HG03039 (cell line): ENCODE data around the gene BCAS3.
"Not testable (repeated sequence)": the region's sequence is repeated elsewhere in the genome, so short reads cannot be mapped to it uniquely, and the experiment has no call there.

ENCODE experiments used
- ATAC-seq: cut with Tn5 transposase; IDR thresholded peaks from one replicate; pipeline ENCODE4 v1.9.1; 2021; ENCODE audit warnings: mild to moderate bottlenecking, moderate library complexity; ENCODE audit not compliant: unreplicated experiment

The BCAS3 gene

DNA sequence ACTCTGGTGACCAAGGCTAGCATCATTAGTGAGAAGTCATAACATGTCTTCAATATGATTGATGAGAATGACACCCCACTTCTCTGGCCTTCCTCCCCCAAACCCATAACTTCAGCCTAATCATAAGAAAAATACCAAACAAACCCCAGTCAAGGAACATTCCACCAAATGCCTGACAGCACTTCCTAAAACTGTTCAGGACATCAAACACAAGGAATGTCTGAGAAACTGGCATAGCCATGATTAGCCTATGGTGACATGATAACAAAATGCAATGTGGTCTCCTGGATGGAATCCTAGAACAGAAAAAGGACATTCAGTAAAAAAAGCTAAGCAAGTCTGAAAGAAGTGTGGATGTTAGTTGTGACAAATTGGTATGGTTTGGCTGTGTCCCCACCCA, 749.9 kb downstream of the BCAS3 start:
- ATAC-seq = no peak

DNA sequence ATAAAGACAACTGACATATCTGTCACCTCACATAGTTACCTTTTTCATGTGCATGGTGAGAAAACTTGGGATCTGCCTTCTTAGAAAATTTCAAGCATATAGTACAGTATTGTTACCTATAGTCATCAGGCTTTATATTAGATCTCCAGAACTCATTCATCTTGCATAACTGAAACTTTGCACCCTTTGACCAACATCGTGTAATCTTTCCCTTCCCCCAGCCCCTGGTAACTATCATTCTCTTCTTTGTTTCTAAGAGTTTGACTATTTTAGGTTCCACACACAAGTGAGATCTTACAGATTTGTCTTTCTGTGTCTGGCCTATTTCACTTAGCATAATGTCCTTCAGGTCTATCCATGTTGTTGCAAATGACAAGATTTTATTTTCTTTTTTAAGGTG, 751.6 kb downstream of the BCAS3 start:
- no peak for ATAC-seq

DNA sequence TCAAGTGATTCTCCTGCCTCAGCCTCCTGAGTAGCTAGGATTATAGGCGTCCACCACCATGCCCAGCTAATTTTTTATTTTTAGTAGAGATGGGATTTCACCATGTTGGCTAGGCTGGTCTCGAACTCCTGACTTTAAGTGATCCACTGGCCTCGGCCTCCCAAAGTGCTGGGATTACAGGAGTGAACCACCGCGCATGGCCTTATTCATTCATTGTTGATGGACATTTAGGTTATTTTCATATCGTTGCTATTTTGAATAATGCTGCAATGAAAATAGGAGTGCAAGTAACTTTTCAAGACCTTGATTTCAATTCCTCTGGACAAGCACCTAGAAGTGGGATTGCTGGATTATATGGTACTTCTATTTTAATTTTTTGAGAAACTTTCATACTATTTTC, 752.2 kb downstream of the BCAS3 start:
- not testable (repeated sequence) for ATAC-seq

DNA sequence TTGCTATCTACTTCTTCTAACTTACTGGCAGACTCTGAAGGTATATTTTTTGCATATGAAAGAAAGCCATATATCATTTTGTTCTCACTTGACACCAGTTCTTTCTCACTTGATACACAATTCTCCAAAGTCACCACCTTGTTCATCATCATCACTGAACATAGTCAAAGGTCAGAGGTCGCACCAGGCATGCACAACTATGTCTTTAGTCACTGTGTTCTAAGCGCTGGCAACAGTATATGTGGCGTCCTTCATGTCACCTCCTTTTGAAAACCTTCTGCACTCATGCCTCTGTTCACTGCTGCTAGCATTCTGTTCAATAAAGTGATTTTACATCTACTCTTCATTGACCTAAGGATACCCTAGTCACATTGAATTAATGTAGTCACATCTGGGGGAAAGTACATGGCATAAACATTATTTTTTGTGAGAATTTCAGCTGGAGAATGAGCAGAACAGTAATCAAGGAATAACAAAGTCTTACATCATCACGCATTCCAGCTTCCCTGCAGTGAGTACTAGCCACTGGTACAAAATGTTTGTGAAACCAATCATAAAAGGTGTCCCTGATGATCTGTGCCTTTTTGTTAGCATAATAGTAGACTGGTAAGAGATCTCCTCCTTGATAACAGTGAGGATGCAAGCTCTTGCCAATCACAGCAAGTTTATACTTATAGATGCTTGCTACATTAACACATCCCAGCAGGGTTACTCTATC, 754.1 kb downstream of the BCAS3 start:
- no peak for ATAC-seq

DNA sequence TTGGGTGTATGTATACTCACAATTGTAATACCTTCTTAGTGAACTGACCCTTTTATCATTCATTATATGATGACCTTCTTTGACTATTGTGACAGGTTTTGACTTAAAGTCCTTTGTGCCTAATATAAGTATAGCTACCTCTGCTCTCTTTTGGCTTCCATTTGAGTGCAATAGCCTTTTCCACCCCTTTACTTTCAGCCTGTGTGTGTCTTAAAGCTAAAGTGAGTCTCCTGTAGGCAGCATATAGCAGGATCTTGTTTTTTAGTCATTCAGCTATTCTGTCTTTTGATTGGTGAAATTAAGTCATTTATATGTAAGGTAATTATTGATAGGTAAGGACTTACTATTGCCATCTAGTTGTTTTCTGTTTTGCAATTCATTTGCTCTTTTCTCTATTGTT, 758.6 kb downstream of the BCAS3 start:
- ATAC-seq = no peak

DNA sequence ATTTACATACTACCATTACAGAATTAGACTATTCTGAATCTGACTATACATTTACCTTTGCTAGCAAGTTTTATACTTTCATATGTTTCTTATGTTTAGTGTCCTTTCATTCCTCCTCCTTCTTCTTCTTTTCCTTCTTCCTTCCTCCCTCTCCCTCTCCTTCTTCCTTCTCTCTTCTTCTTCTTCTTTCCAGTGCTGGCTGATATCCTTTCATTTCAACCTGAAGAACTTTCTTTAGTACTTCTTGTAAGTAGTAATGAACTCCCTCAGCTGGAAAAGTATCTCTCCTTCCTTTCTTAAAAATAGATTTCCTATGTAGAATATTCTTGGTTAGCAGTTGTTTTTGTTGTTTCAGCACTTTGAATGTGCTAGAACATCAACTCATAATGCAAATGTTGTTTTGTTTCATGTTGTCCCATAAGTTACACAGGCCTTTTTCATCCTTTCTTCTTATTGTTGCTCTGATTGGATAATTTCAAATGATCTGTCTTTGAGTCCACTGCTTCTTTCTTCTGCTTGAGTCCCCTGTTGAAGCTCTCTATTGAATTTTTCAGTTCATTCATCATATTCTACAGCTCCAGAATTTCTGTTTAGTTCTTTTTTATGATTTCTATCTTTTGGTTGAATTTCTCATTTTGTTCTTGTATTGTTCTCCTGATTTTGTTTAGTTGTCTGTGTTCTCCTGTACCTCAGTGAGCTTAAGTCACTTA, 759.5 kb downstream of the BCAS3 start:
- ATAC-seq = no peak

DNA sequence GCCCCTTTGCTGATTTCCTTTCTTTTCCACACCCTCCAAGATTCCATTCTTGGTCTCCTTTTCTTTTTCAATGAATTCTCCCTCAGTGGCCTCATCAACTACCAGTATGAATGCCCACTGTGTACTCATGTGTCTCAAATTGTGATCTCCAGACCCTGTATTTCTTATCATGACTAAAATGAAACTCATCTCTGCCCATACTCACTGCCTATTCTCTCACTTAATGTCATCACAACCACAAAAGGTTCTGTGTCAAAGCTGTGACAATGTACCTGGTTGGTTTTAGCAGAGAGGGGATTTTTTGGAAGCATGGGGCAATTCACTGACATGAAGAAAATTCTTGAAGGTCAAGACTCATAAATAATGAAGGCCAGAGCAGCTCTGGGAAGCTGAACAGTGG, 763.0 kb downstream of the BCAS3 start:
- ATAC-seq = no peak

DNA sequence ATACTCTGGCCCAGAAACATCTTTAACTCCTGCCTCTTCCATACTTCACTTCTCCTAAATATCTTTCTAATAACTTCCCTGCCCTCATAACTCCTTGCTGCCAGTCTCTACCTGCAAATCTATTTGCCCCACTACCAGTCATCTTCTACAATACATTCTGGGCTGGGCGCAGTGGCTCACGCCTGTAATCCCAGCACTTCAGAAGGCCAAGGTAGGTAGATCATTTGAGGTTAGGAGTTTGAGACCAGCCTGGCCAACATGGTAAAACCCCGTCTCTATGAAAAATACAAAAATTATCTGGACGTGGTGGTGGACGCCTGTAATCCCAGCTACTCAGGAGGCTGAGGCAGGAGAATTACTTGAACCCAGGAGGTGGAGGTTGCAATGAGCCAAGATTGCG, 763.9 kb downstream of the BCAS3 start:
- not testable (repeated sequence) for ATAC-seq

DNA sequence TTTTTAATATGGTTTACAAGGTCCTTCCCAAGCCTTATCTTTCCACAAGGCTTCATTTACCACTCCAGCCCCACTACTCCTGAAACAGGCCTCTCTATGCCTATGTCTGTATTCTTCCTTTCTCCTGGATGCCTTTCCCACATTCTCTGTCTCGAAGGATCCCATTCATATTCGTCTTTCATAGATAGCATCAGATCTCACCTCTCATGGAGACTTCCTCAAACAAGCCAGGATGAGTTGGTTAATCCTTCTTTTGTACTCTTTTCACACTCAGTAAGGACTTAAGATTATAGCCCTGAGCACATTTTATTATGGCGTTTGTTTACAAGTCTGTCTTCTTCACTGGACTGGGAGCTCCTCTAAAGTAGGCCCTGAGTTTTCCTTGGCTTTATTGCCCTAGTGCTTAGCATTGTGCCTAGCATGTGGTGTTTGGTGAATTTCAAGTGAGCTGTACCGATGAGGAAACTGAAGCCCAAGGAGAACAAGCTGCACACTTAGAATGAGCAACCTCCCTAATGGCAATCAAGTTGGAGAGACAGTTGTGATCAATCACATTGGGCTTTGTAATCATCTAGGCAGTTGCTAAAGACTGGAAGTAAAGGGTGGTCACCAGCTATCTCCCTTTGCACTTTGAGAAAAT, 764.6 kb downstream of the BCAS3 start:
- no peak for ATAC-seq
